SIG-M5 treated with dmso at 0.1 percent for 504 hours (cell line): ENCODE measurements around the gene EPHA4.
"Not testable (repeated sequence)": the region's sequence is repeated elsewhere in the genome, so short reads cannot be mapped to it uniquely, and the experiment has no call there.

Experiments
- DNase-seq: peaks from one replicate; lab custom pipeline; 2025; ENCODE audit not compliant: unreplicated experiment; lab: John Stamatoyannopoulos, UW

The EPHA4 gene

DNA sequence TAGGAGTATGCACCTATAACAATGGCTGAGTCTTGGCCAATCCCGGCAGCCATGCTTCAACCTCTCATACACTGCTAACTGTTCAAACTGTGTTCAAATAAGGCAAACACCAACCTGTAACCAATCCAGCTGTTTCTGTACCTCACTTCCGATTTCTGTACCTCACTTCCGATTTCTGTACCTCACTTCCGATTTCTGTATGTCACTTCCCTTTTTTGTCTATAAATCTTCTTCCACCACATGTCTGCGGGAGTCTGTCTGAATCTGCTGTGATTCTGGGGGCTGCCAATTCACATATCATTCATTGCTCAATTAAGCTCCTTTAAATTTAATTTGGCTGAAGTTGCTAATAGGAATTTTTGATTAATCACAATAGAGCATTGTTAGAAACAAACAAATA lies 60.8 kb downstream of the EPHA4 start:
- not testable (repeated sequence) for DNase-seq

DNA sequence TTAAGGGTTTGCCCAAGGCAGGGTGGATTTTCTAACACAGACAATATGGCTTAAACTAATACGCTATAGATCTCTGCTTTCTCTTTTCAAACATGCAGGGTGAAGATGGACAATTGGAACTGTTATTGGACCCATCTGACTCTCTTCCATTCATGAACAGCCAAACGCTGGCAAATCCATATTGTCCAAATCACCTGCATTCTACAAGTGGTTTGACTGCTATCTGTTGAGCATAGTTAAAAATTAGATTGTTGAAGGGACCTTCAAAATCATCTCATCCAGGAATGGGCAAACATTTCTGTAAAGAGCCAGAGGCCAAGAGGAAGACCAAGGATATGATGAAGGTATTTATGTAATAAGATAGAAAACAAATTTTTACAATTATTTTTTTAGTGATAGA lies 65.6 kb downstream of the EPHA4 start:
- DNase-seq = no peak

DNA sequence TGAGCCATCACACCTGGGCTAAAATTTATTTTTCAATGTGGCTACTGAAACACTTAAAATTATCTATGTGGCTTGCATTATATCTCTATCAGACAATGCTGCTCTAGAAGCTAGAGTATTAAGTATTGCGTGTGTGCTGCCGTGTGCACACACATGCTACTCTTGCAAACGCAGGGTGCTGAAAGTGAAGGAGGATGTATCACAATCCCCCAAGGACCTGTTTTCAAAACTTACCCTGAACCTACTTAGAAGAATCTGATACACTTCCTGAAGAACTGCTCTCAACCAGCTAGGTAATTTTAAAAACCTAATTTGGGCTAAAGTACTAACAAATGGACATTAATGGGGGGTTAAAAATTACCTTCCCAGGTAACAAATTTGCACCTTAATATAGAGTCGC lies 66.5 kb downstream of the EPHA4 start:
- no peak for DNase-seq

DNA sequence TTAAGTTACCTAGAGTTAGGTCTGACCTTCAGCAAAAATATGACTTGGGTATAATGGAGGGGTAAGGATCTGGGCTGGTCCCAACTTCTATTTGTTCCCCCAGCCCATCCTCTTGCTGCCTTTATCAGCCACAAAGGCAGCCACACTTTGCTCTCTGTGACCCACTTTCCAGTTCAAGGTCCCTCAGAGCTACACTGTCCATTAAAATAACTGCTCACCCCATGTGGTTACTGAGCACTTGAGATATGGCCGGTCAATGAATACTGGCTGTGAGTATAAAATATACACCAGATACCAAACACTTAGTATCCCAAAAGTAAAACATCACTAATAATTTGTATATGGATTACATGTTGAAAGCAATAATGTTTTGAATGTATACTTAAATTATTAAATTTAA lies 67.2 kb downstream of the EPHA4 start:
- DNase-seq = no peak

DNA sequence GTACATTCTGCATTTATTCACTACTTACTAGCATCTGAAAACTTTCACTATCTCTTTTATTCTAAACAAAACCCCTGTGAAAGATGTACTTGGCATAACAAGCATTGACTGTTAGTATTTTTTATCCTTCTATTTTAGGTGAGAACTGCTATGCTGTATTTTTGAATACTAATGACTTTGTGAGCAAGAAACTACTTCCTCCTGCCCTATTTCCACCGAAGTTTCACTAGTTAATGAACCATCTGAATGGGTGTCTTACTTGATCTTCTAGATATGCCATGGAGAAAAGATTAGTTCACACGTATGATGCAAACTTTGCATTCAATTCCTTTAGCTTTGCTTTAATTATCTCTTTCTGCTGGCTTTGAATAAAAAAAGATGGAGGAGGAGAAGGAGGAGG lies 68.1 kb downstream of the EPHA4 start:
- no peak for DNase-seq

DNA sequence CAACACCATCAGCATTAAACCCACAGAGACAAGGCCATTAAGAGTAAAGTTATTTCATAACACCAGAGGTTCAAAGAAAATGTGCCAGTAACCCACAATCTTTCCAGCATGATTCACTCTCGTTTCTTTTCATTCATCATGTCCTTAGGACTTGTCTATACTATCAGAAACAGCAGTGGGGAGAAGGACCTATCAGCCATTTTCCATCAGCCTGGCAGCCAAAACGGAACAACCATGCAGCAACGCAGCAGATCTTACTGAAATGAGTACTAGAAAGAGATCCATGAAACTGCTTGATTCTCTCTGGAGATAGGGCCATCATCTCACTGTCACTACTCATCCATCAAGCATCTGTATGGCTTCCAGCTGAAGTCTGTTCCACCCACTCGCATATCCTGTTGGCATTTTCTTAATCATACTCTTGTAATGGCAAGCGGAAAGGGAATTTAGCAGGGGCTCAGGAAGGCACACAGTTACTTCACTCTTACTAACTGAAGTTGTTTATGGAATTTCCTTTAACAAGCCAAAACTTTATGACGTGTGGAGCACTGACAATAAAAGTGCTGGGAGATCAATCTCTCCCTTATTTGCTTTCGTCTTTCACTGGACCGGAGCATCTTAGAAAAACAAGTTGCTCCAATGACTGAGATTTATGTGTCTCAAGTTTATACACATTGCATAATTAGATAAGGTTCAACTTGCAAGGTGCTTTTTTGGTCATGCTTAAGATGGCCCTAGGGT lies 69.7 kb downstream of the EPHA4 start:
- DNase-seq = no peak

DNA sequence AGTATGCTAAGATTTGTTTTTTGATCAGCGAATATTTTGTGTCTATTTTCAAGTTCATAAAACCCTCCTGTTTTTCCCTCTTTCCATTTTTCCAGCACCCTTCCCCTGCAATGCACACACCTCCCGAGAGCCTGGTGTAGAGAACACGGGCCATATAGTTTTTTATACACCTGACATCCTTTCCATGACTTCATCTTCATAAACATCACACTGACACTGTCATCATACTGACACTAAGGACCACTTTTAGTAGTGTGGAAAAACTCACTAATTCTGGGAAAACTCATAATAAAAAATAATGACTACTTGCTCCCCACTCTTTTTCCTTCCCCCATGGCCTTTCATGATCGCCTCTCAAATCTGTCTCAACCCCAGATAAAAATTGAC lies 70.2 kb downstream of the EPHA4 start:
- no peak for DNase-seq

DNA sequence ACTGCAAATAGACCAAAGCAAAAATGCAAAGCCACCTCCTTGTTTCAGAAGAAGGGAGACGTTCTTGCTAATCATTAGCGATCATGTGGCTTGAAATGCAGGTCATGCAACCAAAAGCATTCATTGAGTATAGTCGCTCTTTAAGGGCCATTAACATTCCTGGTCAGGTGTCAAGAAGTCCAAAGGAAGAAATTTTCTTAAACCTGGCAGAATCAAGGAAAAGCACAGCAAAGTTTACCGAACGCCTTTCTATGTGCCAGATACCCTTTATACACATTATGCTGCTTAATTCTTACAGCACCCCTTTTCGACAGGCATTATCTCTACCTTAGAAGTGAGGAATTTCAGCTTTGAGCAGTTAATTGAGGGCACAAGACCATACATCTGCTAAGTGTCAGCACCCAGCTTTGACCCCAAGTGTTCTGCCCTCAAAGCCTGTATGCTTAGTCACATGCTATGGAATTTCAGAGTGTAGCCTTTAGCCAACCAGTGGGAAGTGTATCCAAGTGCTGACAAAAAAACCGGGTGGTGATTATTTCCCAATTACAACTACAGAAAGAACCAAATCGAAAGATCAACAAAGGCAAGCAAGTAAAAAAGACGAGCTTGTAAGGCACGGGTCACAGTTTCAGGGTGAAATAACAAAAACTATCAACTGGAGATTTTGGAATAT lies 70.8 kb downstream of the EPHA4 start:
- DNase-seq = no peak

DNA sequence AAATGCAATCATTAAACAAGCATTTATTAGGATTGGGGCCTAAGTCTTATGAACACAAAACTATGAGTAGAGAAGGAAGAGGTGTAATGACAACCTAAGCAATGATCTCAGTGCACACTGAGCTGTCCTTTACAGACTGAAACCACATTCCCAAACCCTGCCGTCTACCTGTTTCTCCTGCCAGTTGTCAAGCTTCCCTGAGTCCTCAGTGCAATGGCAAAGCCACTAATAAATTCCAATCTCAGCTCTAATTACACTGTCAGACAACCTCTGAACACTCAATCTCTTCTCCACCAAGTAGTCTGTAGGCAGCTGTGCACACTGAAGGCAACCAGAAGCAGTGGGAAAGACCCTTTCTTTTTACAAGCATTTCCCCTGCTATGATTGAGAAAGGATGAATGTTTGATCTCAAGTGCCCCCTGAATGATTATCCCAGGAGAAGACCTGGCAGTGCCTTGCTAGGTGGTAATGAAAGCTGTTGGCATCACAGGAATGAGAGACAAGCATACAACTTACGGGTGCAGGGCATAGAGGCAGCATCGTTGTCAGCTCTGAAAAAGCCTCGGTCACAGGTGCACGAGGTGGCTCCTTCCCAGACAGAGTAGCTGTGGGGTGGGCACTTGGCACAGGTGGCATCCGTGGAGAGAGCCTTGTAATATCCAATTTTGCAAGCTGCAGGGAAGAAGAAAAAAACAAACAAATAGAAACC lies 71.4 kb downstream of the EPHA4 start:
- no peak for DNase-seq

DNA sequence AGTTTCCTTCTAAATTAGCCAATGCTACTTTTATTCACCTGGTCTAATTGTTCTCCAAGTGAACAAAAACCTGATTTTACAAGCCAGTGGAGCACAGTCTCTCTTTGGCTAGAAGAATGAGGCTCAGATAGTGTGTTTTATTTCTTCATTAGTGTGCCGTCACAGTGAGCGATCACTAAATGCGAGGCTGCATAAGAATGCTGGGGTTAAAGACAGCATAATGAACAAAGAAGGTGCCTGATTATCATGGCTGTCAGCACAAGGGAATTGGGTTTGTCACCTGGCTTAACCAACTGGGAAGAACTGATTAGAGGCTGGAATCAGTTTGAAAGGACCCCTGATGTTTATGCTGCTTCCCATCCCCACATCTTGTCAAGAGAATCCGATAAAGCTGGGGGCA lies 76.4 kb downstream of the EPHA4 start:
- DNase-seq = no peak

DNA sequence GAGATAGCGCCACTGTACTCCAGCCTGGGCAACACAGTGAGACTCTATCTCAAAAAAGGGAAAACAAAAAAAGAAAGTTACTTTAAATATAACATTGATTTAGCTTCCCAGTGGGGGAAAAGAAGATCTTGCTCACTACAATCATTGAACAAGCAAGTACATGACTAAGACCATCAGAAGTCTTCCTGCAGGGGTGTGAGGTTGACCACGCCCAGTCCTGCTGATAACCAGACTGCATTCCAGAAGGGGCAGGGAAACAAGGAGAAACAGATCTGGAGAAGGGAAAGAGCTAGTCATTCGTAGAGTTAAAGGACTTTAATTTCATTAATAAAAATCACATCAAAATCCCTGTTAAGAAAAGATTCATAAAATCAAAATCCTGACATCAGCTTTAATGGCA lies 77.5 kb downstream of the EPHA4 start:
- no peak for DNase-seq

DNA sequence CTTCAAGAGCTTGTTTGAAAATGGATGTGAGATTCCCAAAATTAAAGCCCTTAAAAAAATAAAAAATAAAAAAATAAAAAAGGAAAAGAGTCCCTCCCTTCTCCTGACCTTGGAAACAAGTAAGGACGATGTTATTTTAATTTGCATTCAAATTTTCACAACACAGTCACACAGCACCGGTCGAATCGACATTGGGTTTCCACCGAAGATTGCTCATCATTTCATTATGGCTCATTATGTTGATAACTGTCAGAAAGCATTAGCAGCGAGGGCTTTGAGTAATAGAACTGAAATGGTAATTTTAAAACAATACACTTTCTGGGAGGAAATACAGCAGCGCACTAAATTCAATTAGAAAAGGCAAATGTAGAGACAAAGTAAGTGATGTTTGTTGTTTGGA lies 78.7 kb downstream of the EPHA4 start:
- DNase-seq = no peak

DNA sequence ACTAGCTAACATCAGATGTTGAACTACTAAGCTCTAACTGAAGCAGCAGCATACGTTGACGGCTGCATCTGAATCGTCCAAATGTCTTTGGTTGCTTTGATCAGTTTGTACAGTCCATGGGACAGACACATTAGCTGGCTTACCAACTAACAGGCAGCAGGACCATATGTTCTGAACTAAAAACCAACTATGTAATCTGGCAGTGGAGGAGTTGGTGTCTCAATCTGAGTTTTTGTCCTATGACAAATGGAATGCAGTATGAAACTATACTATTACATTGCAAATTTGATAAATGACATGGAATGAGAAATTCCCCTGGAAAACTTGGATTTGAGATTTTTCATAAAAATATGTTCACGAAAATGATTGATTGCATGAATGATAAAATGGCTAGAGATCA lies 79.5 kb downstream of the EPHA4 start:
- DNase-seq = no peak

DNA sequence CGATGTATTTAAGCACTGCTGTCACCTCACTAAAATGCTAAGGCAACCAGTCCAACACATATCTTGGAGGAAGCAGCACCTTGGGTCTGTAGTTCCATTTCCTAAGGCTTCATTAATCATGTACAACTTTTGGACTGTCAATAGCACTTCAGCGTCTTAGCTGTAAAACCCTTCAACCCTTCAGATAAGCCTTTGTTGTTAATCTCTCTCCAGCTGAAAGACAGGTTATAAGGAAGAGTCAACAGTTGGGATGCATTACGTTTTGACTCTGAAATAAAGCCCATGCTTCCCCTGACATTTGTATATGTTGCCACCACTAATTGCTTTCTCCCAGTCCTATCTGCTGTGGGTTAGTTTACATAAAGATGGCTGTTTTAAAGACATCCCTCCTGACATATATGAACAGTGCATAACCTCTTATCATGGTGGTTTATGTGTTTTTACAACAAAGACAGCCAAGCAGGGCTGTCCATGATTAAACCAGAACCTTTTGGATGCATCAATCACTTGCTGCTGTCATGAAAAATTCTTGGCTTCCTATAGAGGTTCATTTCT lies 81.5 kb downstream of the EPHA4 start:
- no peak for DNase-seq

DNA sequence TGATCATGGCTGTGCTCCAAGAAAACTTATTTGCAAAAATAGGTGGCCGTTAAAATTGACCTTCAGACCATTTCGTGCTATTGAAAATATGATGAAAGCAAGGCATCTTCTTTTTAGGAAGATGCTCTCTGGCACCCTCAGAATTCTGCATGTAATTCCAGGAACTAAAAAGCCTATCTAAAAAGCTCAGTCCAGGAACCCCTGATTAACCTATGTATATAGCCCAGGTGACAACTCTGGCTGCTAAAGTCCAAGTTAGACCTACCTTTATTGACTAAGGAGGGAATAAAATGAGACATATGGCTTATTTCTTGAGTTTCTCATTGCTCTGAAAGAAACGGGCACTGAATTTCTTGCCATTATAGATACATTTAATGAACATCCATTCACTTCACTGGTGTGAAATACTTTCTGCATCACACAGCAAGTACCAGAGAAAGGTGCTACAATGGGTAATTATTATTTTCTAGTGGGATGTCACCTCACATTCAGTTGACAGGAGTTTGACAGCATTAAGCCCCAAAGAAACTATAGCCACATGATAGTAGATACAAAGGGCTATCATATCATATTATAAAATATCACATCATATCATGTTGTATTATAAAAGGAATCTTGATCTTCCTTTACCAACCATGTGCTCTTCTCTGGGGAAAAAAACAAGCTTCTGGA lies 83.8 kb downstream of the EPHA4 start:
- no peak for DNase-seq

DNA sequence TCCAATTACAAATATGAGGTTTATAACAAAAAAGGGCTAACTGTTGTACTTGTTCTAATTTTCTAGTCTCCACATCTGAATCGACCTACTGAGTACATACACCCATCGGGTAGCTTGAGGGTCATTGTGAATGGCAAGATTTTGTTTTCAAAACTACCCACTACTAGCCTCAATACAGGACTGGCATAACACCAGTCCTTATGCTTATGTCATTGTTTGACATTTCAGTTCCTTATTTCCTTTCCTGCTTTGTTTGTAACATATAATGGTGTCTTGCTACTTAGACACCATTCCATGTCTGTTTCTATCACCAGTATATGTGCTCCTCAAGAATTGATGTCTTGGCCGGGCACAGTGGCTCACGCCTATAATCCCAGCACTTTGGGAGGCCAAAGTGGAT lies 86.0 kb downstream of the EPHA4 start:
- no peak for DNase-seq

DNA sequence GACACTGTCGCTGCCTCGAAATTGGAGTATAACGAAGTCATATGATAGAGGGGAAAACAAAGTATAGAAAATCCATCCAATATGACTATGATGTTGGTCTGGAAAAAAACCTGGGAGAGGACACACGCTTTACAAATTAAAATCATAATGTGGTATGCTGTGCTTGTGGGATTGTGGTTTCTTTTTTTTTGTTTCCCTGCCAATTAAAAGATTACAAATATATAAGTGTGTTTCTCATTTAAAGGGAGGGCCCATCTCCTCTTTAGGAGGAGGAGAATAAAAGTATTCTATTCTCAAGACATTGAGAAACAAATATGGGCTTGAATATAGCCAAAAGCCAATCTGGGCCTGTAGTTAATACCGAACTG lies 86.6 kb downstream of the EPHA4 start:
- no peak for DNase-seq

DNA sequence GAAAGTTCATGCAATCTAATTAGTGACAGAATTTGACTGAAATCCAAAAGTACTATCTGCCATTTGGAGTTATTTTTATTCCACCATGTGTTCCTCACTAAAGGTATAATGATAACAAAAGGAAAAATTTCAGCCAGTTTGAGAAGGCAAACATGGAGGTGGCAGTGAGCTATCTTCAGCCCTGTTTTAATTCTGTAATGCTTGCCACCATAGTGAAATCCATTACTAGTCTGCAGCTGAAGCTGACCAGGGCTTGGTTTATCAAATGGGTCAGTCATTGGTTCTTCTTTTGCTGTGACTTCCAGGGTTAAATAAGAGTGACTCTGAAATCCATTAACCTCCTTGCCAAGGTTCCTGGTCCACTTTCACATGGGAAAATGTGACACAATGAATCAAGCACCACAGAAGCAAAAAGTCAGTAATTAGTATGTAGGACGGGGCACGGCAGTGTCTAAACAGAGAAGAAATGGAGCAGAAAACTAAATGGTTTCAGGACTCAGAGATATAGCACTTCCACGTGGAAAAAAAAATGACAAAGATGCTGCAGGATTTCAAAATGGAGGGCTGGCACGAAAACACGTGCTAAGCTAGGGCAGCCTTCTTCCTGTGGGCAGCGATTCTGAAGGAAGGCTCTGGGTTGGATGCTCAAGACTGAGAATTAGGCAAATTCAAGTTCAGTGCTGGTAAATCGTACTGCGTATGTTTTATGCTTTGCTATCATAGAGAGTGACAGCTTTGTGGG lies 87.2 kb downstream of the EPHA4 start:
- no peak for DNase-seq

DNA sequence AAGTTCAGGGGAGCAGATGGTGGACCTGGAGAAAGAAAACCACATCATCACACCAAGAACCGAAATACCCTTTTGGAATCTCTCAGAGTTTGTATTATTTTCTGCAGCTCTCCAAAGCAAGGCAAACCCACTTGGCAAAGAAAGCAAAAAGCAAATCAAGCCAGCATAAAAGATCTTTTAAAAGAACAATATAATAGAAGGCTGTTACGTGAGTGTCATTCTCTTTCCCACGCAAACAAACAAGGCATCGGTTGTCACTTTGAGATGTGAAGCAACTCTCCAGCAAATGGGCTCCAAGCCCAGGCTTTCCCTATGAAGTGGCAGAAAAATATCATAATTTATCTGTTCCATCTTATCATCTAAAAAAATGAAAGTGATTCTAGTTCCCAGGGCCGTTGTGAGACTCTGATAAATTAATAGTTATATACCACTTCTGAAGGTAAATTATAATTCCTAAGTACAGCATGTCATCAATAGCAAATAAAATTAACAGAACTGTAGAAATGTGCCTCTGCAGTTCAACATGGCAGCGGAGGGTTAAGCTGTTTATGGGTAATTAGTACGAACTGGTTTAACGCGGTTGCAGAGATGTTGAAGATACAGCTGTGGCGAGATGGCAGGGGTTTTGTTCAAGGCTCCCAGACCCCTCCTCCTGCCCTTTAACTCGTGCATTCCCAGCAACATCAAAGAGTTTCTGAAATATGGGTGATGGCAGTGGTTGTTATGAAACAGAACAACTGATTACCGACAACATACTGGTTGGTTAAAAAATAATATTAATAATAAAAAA lies 89.2 kb downstream of the EPHA4 start:
- DNase-seq = no peak

DNA sequence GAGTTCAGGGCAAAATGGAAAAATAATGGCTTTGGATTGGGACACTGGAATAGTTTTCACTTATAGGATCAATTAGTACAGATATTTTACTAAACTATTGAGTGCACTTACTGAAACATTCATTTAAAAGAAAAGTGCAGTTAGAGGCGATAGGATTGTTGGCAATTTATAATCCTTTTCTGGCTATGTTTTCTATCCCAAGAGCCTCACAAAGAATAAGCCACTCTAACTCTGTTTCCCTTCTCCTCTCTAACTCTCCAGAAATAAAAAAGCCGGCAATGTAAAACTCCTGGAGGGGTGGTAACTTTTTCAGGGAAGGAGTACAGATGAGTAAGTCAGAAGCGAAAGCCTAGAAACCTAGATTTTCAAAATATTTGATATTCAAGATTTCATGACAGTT lies 91.3 kb downstream of the EPHA4 start:
- no peak for DNase-seq
